HL-60 (cell line): ENCODE measurements around the gene NSMCE4A.

Source experiments
- DNase-seq, 2 experiments: peaks; one replicate each; pipeline ENCODE4 v3.0.0-alpha.2; 2010 to 2020; ENCODE audit warnings: low read depth in 1 of 2, low spot score in 1 of 2
- H3K27ac ChIP-seq: fragments of 250-450 bp; sonication (Bioruptor Pico); replicated peaks from 2 replicates; pipeline ENCODE4 v1.5.1; 2020; ENCODE audit warnings: mild to moderate bottlenecking, moderate library complexity
- H3K27me3 ChIP-seq: fragments of 250-450 bp; sonication (Bioruptor Pico); 2 replicates; pipeline ENCODE4 v1.5.1; 2021; ENCODE audit warnings: mild to moderate bottlenecking, moderate library complexity; ENCODE audit not compliant: insufficient read depth, poor library complexity, severe bottlenecking
- H3K4me3 ChIP-seq: replicated peaks from 2 replicates; pipeline ENCODE4 v1.5.1; 2011; ENCODE audit warnings: mild to moderate bottlenecking, control low read depth, low read length; ENCODE audit not compliant: insufficient read depth
- GABPA ChIP-seq: IDR thresholded peaks from 2 replicates; pipeline ENCODE4 v1.6.1; 2012; ENCODE audit warnings: low read depth
- POLR2AphosphoS5 ChIP-seq: IDR thresholded peaks from 2 replicates; pipeline ENCODE4 v1.6.1; 2012; ENCODE audit warnings: low read depth
- REST ChIP-seq: IDR thresholded peaks from 2 replicates; pipeline ENCODE4 v1.6.1; 2012; ENCODE audit warnings: low read depth; ENCODE audit not compliant: insufficient replicate concordance
- SPI1 ChIP-seq: IDR thresholded peaks from 2 replicates; pipeline ENCODE4 v1.6.1; 2012; ENCODE audit warnings: low read depth, mild to moderate bottlenecking, borderline replicate concordance
- TF ChIP-seq, protein P1 (sequence below): IDR thresholded peaks from one replicate; pipeline ENCODE4 v1.5.1; 2011; ENCODE audit warnings: low read length, control low read depth, inconsistent platforms; ENCODE audit not compliant: insufficient read depth

NSMCE4A gene

DNA sequence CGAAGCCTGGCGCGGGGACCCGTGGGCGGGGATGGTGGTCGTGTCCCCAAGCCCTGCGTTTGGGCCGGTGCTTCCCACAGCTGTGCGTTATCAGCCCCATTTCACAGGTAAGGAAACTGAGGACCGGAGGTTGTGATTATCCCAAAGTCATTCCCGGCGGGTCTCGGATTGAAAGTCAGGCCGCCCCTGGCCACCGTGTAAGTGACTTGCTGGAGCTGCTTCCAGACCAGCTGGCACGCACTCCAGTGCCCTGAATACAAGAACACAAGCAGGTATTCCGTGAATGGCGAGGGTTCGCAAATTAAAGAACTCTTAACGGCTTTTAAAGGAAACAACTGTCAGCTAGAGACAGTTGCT is 46.5 kb downstream of the NSMCE4A start:
- Histone ChIP-seq H3K27ac (peak overlapping the region; percentile 93), H3K4me3 (peak overlapping the region; percentile 72), H3K27me3 (no peaks in the 10 kb centered on the region)
- DNase-seq = peak in 1 of 2 experiments; percentile 11
- TF ChIP-seq, protein P1, sequence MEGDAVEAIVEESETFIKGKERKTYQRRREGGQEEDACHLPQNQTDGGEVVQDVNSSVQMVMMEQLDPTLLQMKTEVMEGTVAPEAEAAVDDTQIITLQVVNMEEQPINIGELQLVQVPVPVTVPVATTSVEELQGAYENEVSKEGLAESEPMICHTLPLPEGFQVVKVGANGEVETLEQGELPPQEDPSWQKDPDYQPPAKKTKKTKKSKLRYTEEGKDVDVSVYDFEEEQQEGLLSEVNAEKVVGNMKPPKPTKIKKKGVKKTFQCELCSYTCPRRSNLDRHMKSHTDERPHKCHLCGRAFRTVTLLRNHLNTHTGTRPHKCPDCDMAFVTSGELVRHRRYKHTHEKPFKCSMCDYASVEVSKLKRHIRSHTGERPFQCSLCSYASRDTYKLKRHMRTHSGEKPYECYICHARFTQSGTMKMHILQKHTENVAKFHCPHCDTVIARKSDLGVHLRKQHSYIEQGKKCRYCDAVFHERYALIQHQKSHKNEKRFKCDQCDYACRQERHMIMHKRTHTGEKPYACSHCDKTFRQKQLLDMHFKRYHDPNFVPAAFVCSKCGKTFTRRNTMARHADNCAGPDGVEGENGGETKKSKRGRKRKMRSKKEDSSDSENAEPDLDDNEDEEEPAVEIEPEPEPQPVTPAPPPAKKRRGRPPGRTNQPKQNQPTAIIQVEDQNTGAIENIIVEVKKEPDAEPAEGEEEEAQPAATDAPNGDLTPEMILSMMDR = no peak

DNA sequence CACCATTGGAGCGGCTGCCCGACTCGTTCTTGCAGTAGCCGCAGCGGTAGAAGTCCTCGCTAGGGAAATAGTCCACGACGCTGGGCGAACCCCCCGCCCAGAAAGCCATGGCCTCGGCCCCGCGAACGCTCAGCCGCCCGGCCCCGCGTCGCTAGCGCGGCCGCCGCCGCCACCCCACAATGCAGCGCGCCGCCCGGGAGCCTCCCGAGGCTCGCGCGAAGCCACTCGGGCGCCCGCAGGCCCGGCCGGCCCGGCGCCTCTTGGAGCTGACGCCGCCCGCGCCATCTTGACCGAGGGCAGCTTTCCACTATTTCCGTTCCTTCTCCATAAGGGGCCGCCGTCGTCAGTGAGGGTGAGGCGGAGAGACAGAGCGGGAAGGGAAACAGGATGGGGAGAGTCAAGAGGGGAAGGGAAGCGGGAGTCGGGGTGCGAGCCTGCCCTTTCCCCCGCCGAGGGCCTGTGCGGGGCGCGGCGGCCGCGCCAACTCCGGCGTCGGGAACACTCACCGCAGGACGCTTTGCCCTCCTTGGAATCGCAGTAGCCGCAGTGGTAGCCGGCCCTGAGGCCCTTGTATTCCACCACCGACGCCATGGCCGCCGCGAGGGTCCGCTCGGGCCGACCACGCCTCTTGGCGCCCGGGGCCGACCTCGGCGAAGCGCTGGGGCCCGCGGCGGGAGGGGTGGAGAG is 47.0 kb downstream of the NSMCE4A start, which contains the start of gene ATE1:
Gene ATE1 (minus strand): TSS at position 191 of the 687 bp plus-strand sequence. CDS start 82 bp downstream, at position 109.
- TF ChIP-seq, protein P1 = no peak
- TF ChIP-seq REST (peak; percentile 54), GABPA (peak; percentile 87), SPI1 (peak; percentile 15; the same call in 1 of the 2 replicates), POLR2AphosphoS5 (peak; percentile 81; the same call in 1 of the 2 replicates)
- peak; percentile 81 to 92 for DNase-seq
- Histone ChIP-seq H3K27ac (peak within 1 kb of the TSS; percentile 93), H3K4me3 (peak within 1 kb of the TSS; percentile 85), H3K27me3 (no peaks in the 10 kb centered on the region)

- Histone ChIP-seq H3K4me3 (peak overlapping the region; percentile 85), H3K27ac (peak overlapping the region; percentile 93), H3K27me3 (no peaks in the 10 kb centered on the region)
- 0 out of 2 replicates have a peak, but pooled peaks have one; percentile 20 for TF ChIP-seq POLR2AphosphoS5
- TF ChIP-seq, protein P1 = no peak
- peak in 1 of 2 experiments; percentile 28 for DNase-seq
These were observed 47.6 kb downstream of the NSMCE4A start for GRCh38 chr10:121927318-121927840.

- H3K27ac ChIP-seq = peak overlapping the region; percentile 93
- peak in 1 of 2 experiments; percentile 15 for DNase-seq
- TF ChIP-seq SPI1 (no peak), POLR2AphosphoS5 (no peak), GABPA (0 out of 2 replicates have a peak, but pooled peaks have one; percentile 30), REST (peak; percentile 33)
- H3K27me3 ChIP-seq = no peaks in the 10 kb centered on the region
- H3K4me3 ChIP-seq = peak overlapping the region; percentile 85
These were observed 48.2 kb downstream of the NSMCE4A start for GRCh38 chr10:121926671-121927317.
